Measurements from ENCODE around the gene DKK2. TPM values are rescaled to one million over a fixed set of nuclear protein-coding genes. Genes with fewer than 3 reads are reported as not detected.

The DKK2 gene
- total RNA-seq, 2 donors from 2014 or later = not detected

DNA sequence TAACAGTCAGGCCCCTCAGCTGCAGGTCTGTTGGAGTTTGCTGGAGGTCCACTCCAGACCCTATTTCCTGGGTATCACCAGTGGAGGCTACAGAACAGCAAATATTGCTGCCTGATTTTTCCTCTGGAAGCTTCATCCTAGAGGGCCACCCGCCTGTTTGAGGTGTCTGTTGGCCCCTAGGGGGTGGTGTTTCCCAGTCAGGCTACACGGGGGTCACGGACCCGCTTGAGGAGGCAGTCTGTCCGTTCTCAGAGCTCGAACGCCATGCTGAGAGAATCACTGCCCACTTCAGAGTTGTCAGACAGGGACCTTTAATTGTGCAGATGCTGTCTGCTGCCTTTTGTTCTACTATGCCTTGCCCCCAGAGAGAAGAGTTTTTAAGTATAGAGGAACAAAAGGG lies 160.8 kb downstream of the DKK2 start:
- TF ChIP-seq, protein P1, sequence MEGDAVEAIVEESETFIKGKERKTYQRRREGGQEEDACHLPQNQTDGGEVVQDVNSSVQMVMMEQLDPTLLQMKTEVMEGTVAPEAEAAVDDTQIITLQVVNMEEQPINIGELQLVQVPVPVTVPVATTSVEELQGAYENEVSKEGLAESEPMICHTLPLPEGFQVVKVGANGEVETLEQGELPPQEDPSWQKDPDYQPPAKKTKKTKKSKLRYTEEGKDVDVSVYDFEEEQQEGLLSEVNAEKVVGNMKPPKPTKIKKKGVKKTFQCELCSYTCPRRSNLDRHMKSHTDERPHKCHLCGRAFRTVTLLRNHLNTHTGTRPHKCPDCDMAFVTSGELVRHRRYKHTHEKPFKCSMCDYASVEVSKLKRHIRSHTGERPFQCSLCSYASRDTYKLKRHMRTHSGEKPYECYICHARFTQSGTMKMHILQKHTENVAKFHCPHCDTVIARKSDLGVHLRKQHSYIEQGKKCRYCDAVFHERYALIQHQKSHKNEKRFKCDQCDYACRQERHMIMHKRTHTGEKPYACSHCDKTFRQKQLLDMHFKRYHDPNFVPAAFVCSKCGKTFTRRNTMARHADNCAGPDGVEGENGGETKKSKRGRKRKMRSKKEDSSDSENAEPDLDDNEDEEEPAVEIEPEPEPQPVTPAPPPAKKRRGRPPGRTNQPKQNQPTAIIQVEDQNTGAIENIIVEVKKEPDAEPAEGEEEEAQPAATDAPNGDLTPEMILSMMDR (conservative IDR thresholded peaks at IDR 0.05) = peak; percentile 72
- peak; percentile 81 for DNase-seq
- Mint-ChIP-seq H3K9me3 (no peaks in the 10 kb centered on the region), H3K27me3 (ENCODE audit: insufficient read depth) (no peaks in the 10 kb centered on the region), H3K4me1 (no peaks in the 10 kb centered on the region), H3K4me3 (no peak overlapping the region), H3K36me3 (ENCODE audit: low read depth) (no peaks in the 10 kb centered on the region), H3K27ac (no peak overlapping the region)
- 50 to 77% methylated on average over 3 to 7 of the region's 7 CpGs for WGBS, 2 experiments (ENCODE audit: insufficient coverage in 1 of 2, insufficient read length in 1 of 2)
- Histone ChIP-seq H3K27me3 (ENCODE audit: control insufficient read depth, insufficient read depth, low read length, poor library complexity, severe bottlenecking) (no peaks in the 10 kb centered on the region), H3K27ac (ENCODE audit: low read depth, low read length) (no peak overlapping the region), H3K9ac (ENCODE audit: extremely low read depth, low read length, poor library complexity, severe bottlenecking) (no peak overlapping the region), H3K4me1 (ENCODE audit: control insufficient read depth, insufficient read depth, low read length) (no peaks in the 10 kb centered on the region), H3K9me3 (ENCODE audit: control insufficient read depth, low read length) (no peaks in the 10 kb centered on the region), H3K36me3 (ENCODE audit: control insufficient read depth, insufficient read depth, low read length) (no peaks in the 10 kb centered on the region), H3K4me3 (ENCODE audit: low read length) (no peak overlapping the region)

Data from endodermal cell (in vitro differentiated cells).